Measurements from ENCODE around the gene SOX5. TPM values are rescaled to one million over a fixed set of nuclear protein-coding genes. Genes with fewer than 3 reads are reported as not detected.

SOX5 gene
- total RNA-seq, 1 donor from 2014 or later = 32.2 TPM

GRCh38 chr12:23628806-23629205 lies 320.7 kb downstream of the SOX5 start:
- DNase-seq (ENCODE audit: low spot score) (no peak), ATAC-seq (no peak)

- DNase-seq (ENCODE audit: low spot score) = no peak
Measured at GRCh38 chr12:23626791-23627190, 322.7 kb downstream of the SOX5 start.

DNA sequence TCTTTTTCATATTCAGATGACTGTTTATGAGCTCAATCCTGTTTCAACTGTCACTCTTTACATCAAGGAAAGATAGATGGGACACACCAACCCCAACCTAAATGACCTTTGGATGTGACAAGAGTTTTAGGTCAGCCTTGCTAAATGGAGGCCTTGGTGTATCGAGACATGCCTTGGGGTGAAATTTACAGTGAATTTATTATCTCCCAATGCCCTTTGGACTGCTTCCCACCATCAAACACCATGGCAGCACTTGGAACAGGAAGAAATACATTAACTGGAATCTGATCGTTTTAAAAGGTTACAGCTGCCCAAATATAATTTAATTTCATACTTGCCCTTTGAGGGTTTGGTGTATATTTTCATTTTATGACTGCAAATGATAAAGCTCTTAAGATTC lies 327.6 kb downstream of the SOX5 start:
- no peak for DNase-seq (ENCODE audit: low spot score)
- no peak for ATAC-seq

More at GRCh38 chr12:23626791-23627190, 322.7 kb downstream of the SOX5 start:
- ATAC-seq = no peak

DNA sequence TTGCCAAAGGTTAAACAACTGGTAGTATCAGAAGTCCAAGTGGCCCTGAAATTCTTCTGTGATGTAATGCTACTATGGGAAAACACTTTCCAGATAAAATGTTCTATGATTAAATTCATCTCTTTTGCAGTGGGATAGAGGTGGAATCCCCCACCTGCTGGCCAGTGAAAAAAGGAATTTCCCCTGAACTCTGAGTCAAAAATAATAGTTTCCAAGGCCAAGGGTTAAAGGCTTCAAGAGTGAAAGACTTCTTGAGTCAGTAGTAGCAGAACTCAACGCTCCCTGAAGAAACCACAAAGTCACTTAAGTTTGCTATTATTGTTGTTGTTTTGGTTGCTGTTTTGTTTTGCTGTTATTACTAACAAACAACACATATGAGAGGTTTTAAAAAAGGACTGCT lies 330.8 kb downstream of the SOX5 start:
- ATAC-seq = no peak
- no peak for DNase-seq (ENCODE audit: low spot score)

DNA sequence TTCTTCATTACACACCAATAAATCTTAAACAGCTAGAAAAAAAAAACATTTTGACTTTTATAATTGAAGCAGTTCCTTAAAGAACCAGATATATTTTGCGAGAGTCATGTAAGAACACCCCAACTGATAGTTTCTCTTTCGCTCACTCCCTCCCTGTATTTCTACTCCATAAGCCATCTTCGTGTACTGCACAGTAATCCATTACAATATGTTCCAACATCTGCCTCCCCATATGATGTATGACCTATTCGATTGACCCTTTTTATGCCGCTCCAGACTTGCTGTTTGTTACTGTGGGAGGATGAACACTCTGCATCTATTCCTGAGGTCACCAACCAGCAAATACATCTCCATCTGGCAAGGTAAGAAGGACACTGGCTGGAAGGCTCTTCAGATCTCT lies 331.7 kb downstream of the SOX5 start:
- ATAC-seq = no peak

DNA sequence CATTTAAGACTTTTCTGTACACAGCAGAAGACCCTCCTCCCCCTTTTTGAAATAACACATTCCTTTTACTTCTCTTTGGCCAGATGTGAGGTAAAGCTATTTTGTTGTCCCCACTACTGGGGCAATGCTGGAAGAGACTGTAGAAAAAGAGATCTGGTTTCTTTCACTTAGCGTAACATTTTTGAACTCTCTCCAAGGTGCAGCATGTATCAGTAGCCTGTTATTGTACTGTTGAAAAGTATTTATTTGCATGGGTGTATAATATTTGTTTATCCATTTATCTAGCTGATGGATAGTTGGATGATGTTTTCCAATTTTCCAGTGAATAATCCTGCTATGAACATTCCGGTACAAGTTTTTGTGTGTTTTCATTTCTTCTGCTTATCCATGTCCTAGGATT lies 335.2 kb downstream of the SOX5 start:
- no peak for DNase-seq (ENCODE audit: low spot score)
- no peak for ATAC-seq

More for the DNA sequence above, 331.7 kb downstream of the SOX5 start:
- DNase-seq (ENCODE audit: low spot score) = no peak

DNA sequence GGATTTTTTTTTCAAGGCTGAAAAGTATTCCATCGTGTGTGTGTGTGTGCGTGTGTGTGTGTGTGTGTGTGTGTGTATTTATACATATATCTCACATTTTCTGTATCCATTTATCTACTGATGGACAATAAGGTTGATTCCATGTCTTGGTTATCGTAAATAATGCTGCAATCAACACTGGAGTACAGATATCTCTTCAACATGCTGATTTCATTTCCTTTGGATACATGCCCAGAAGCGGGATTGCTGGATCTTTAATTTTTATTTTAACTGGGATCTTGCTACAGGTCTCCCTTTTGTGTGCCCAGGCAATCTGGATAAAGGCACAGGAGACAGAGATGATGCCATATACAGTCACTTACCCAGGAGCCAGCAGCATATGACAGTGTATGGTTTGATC lies 338.1 kb downstream of the SOX5 start:
- ATAC-seq (peak; percentile 35), DNase-seq (ENCODE audit: low spot score) (no peak)

DNA sequence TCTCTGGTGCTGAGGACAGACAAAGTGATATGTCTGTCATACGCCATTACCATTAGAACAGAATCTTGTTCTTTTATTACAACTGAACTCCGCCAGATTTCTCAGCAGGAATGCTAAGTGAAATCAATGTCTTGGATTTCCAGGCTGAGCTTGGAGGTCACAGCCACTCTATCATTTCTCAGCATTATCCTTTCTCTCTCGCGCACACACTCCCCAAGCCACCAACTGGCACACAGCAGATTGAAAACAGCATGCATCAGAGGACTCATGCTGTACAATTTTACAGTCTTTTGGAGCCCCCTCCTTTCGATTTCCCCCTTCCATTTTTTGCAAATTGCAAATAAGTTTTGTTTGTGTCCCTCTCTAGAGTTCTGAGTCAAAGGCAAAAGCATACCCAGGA lies 348.6 kb downstream of the SOX5 start:
- DNase-seq (ENCODE audit: low spot score) (no peak), ATAC-seq (no peak)

GRCh38 chr12:23596568-23596967 lies 352.9 kb downstream of the SOX5 start:
- DNase-seq (ENCODE audit: low spot score) (no peak), ATAC-seq (no peak)

DNA sequence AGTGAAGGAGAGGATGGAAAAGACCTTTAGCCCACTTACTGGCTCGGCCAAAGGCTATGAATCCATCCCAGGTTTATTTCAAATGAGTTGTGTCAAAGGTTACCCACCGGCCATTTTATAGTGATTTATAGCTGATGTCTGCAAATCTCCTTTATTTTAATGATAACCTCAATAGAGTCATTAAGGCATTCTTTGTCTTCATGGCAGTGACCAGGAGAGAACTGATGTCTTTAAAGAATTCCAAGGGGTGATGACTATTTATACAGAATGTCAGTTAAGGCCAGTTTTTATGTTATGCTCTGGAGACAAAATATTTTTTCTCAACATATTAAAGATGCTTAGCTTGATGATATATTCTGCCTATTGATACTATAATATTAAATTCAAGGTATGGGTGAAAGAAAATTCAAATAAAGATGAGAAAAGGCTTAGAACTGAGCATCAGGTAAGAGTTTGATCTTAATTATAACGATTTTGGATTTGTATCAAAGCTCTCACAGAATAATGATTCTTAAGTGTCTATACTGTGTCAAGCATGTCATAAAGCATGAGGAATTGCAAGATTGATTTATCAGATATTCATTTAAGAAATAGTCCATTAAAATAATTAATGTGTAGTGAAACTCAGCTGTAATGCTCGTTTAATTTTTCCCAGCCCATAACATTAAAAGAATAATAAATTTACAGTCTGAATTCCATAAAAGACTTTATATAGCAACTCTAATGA lies 361.5 kb downstream of the SOX5 start:
- ATAC-seq (no peak), DNase-seq (ENCODE audit: low spot score) (no peak)

- DNase-seq (ENCODE audit: low spot score) (no peak), ATAC-seq (no peak)
Measured at GRCh38 chr12:23585782-23586163, 363.7 kb downstream of the SOX5 start.

DNA sequence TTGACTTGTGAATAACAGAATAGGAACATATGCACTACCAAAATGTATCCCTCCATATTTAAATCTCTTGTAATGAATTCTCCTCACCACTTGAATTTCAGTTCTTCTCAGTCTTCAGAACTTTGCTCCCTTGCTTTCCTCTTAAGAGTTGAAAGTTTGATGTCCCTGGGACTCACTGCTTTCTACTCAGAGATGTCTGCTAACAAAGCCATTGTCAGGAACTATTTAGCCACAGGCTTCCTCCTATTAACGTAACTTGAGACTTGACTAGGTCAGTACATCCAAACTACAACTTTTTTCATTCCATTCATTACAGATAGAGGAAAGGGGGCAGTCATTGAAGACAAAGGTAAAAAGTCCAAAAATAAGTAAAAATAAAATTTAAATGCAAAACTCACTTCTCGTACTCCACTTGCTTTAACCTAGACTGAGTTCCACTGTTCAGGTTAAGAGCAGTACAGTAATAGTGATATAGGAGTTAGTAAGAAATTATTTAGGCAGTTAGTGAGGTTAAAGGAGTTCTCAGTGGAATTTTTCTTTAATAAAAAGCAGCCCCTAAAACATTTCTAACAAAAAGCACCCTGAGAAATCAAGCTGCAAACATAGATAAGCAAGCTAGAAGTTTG lies 364.2 kb downstream of the SOX5 start:
- ATAC-seq = no peak

DNA sequence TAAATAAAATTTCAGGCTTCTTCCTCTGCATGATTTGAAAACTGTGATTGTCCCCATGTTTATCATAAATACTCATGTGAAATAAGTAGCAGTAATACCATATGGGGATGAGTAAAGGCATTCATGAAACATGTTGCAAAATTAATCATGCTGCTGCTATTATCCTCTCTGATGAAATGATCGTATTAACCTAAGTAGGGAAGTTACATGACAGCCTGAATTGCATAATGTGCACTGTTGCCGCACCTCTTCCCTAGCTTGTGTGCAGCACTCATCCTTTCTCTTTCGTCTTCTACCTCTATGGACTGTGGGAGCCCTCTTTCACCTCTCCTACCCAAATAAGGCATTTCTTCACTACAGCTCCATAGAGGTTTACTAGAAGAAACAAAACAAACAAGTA lies 367.6 kb downstream of the SOX5 start:
- DNase-seq (ENCODE audit: low spot score) (no peak), ATAC-seq (no peak)

More for the DNA sequence above, 364.2 kb downstream of the SOX5 start:
- no peak for DNase-seq (ENCODE audit: low spot score)

DNA sequence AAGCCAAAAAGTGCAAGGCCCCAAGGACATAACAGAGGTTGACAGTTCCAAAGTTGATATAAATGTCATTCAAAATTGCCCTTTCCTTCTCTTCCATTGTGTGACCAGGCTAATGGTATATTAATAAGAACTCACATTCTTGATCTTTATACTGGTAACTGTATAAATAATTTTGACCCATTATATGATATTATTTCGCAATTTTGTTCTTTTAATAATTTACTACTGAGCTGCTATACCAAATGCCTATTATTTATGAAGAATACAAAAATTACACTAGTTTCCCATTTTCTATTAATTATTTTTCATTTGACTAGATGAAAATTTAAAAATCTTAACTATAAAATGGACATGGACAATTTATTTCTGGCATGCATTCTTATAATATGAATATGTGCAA lies 370.2 kb downstream of the SOX5 start:
- DNase-seq (ENCODE audit: low spot score) (no peak), ATAC-seq (no peak)

GRCh38 chr12:23576372-23576771 lies 373.1 kb downstream of the SOX5 start:
- DNase-seq (ENCODE audit: low spot score) (no peak), ATAC-seq (no peak)

GRCh38 chr12:23569356-23569755 lies 380.1 kb downstream of the SOX5 start:
- DNase-seq (ENCODE audit: low spot score) (no peak), ATAC-seq (no peak)

- no peak for DNase-seq (ENCODE audit: low spot score)
- ATAC-seq = no peak
Measured at GRCh38 chr12:23566133-23566532, 383.3 kb downstream of the SOX5 start.

- DNase-seq (ENCODE audit: low spot score) (no peak), ATAC-seq (no peak)
Measured at GRCh38 chr12:23564451-23565152, 384.9 kb downstream of the SOX5 start.

DNA sequence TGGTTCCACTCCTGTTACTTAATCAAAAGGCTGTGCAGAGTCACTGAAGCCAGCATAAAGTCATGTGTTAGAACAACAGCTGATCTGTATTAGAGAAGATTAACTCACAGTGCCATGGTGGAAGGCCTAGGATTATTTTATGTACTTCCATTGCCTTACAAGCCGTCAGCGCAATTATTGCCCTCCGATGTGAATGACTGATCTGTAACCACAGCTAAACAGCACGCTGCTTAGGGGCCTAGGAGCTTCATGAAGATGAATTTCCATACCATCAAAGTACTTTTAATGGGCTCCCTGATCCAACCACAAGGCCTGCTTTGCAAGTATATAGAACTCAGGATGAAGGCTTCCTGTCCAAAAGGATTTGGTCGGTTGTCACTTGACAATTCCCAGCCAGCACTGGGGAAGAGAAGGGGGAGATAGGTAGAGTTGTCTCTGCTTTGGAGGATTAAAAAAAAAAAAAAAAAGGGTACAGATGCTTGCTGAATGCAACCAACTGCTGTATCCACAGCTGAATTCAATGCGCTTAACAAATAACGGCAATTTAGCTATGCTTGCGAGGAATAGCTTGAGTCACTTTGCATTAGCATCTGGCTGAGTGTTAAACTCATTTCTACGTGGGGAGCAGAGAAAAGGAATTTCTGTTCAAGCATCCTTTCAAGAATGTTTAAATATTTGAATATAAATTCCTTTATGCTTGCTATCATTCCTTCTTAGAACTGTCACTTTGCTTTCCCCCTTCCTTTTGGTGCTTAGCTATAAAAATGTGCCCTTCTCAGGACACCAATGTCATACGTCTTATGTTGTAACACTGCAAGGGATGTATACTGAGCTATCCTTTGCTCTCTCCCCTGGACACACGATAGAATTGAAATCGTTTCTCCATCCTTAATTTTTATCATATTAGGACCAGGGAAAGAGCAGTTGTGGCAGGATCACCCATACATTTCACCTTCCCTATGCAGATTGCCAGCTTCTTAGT lies 387.8 kb downstream of the SOX5 start:
- no peak for DNase-seq (ENCODE audit: low spot score)
- no peak for ATAC-seq

GRCh38 chr12:23560611-23561010 lies 388.9 kb downstream of the SOX5 start:
- ATAC-seq (no peak), DNase-seq (ENCODE audit: low spot score) (no peak)

- ATAC-seq = no peak
- DNase-seq (ENCODE audit: low spot score) = no peak
Measured at GRCh38 chr12:23559268-23559753, 390.2 kb downstream of the SOX5 start.

Measured in left lobe of liver (tissue), 2 donors.